Islet of Langerhans (tissue), 1 donor: Measurements from ENCODE around the gene ARHGAP22.
"Not testable (repeated sequence)": the region's sequence is repeated elsewhere in the genome, so short reads cannot be mapped to it uniquely, and the experiment has no call there.

ENCODE experiments used
- FAIRE-seq: peaks from one replicate; lab custom pipeline; 2011; peaks lifted over from hg19 to GRCh38; lab: Jason Lieb, UNC

Gene ARHGAP22, protein sequence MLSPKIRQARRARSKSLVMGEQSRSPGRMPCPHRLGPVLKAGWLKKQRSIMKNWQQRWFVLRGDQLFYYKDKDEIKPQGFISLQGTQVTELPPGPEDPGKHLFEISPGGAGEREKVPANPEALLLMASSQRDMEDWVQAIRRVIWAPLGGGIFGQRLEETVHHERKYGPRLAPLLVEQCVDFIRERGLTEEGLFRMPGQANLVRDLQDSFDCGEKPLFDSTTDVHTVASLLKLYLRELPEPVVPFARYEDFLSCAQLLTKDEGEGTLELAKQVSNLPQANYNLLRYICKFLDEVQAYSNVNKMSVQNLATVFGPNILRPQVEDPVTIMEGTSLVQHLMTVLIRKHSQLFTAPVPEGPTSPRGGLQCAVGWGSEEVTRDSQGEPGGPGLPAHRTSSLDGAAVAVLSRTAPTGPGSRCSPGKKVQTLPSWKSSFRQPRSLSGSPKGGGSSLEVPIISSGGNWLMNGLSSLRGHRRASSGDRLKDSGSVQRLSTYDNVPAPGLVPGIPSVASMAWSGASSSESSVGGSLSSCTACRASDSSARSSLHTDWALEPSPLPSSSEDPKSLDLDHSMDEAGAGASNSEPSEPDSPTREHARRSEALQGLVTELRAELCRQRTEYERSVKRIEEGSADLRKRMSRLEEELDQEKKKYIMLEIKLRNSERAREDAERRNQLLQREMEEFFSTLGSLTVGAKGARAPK

DNA sequence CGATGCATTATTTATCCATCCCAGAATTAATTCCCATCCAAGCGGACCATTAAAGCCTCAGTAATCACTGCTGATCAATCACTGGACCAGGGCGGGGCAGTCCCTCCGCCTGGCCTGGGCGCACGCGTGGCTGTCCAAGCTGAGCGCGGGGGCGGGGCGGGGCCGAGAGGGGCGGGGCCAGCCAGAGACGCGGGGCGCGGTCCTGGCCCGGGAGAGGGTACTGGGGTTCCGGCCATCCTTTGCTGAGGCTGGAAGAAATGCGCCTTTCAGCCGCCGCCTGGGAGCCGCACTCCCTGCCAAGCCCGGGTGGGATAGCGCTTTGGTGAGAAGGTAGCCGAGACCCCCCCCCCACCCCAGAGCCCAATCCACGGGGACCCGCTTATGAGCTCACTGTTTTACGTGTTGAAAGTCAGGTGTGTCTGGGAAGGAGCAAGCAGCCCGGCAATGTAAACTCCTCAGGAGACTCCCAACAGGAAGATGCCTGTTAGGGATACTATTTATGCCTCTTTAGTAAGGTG is at the start of gene ARHGAP22:
Gene ARHGAP22, minus strand, starts transcription at position 83 of the 518 bp plus-strand sequence. CDS start 277 bp downstream, outside the sequence.
- FAIRE-seq, result no peak

DNA sequence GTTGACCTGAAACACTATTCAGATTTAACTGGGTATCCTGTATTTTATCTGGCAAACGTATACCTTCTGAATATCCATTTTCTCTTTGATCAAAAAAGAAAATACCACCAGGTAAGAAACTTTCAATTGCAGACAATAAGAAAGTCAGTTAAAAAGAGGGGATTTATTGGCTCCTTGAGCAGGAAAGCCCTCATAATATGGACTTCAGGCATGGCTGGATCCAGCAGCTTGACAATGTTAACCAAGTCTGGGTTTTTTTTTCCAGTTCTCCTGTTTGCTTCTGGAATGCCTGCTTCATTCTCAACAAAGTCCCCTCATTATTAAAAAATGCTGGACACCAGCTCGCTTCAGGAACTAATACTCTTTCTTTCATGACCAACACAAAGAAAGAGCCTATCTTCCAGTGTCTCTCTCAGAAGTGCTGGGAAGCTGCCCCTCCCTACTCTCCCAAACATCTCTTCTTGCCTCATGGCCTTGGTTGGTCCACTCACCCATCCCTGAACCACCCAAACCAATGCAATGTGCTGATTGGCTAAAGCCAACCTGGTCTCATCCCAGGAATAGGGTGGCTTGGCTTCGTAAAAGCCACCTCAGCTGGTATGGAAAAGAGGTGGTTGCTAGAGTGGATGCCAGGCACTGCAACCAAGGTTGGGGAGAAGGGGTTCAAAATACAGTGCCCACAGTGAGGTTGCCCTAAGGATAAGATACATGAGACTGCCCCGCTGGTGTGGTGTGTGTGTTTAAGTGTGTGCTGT is 49.2 kb upstream of the ARHGAP22 start:
- FAIRE-seq, result no peak

DNA sequence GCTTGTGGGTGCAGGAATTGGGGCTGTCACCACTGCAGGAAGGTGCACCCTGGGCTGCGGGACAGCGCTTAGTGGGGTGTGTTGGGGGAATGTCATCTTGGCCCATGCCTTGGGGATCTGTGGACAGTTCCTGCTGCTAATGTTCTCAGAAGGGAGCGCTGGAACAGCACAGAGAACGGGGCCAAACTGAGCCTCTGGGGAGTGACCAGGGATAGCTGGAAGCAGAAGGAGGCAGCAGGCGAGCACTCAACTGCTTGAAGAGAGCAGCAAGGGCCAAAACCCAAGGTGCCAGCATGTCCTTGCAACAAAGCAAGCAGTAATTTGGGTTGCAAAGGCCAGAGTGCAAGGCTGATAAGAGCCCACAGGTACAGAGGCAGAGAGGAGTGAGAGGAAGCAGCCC is 48.5 kb upstream of the ARHGAP22 start:
- no peak for FAIRE-seq

DNA sequence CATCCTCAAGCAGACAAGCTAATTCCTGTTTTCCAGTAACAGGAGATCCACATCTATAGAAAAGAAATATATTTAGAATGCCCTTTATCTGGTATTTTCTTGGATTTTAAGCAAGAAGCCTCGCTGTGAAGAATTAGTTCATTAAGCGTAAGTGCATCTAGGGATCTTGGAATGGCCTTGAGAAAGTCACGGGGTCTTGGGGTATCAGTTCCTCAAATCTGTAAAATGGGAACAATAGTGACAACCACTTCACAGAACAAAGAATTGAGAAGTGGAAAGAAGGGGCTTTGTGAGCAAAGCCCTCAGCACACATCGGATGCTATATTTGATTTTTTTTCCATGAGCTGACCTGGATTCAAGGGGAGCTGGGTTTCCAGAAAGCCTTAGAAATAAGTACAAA is 47.5 kb upstream of the ARHGAP22 start:
- FAIRE-seq, result no peak

DNA sequence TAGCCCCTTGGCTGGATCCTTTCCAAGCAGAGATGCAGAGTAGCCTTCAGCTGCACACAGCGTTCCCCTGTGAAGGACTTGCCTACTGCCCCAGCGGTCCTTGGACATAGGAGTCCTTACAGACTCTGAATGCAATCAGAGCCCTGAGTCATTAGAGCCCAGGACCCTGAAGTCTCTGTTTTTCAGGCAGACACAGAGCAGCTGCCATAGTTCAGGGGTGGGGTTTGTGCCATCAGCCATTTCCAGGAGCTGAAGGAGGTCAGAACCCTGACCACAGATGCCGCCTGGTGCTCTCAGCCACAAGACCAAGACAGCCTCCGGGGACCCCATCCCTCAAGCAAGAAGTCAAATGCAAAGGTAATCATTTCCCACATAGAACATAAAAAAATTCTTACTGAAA is 47.0 kb upstream of the ARHGAP22 start:
- no peak for FAIRE-seq

DNA sequence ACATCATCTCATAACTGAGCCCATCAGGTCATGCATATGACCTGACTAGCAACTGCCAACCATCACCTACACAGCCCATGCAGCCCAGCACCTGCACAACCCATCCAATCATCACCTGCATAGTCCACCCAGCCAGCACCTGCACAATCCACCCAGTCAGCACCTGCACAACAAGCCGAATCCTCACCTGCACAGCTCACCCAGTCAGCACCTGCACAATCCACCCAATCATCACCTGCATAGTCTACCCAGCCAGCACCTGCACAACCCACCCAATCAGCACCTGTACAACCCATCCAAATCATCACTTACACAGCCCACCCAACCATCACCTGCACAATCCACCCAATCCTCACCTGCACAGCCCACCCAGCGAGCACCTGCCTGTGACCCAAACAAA is 46.4 kb upstream of the ARHGAP22 start:
- no peak for FAIRE-seq

DNA sequence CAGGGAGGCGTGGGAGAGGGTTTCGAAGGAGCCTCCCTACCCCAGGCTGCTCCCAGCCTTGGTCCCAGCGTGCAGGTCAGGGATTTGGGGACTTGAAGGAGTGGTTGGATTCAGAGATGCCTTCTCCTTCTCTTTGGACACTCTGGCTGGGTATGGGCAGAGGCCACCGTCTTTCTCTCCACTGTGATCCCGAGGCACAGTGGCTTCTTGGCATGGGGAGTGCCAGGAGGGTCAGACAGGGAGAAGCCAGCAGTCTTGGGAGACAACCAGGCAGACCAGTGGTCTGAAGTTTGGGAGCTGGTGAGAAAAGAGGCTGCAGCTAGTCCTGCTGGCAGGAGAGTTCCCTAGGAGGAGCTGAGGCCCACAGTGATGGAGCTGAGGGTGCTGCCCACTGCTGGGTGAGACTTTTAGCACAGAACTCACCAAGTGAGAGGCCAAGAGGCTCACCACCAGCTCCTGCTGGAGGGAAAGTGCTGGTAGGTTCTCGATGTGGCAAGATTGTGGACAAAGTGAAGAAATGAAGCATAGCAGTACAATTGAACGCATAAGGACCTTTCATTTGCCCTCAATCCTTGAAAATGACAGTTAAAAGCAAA is 44.6 kb upstream of the ARHGAP22 start:
- FAIRE-seq, result no peak

DNA sequence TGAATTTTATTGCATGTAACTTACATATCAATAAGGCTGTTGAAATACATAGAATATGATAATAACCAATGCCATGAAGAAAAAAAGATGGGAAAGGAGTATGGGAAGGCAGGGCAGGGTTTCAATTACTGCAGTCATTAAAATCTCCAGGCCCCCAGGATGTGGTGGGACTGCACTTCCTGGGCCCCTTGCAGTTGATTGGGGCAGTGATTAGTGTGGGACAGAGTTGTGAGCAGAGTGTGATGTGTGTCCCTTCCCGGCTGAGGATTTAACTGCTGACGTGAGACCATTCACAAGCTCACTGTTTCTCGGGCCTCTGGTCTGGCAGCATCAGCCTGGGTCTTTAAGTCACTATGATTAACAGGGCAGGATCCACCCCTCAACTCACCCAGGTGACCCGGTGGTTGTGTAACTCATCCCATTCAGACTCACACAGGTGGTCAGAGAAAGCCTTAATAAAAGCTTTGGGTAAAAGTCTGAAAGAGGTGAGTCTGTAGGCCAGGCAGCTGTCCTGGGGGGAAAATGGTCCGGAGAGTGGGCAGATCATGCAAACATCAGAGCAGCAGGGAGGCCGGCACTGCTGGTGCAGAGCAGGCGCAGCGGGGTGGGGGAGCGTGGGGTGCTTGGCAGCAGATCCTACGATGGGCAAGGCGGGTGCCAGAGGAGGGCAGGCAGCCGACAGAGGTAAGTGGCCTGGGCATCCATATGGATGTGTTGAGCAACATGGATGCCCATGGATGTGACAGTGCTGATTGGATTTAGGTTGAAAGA is 43.5 kb upstream of the ARHGAP22 start:
- no peak for FAIRE-seq

DNA sequence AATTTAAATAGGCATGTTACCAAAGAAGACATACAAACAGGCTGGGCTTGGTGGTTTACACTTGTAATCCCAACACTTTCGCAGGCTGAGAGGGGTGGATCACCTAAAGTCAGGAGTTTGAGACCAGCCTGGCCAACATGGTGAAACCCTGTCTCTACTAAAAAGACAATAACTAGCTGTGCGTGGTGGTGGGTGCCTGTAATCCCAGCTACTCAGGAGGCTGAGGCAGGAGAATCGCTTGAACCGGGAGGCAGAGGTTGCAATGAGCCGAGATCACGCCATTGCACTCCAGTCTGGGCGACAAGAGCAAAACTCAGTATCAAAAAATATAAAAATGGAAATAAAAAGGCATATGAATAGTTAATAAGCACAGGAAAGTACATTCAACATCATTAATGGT is 42.2 kb upstream of the ARHGAP22 start:
- FAIRE-seq, result not testable (repeated sequence)

DNA sequence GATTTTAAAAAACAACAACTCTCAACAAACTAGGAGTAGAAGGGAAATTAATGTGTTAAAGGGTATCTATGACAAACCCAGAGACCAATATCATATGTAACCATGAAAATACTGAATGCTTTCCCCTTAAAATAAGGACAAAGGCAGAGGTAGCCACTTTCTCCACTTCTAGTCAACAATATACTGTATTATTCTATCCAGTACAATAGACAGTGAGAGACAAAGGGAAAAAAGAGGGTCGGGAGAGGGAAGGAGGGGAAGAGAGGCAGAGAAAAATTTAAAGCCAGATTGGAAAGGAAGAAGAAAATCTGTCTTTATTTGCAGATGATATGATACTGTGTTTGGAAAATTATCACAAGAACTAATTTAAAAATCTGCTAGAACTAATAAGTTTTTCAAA is 40.7 kb upstream of the ARHGAP22 start:
- no peak for FAIRE-seq

DNA sequence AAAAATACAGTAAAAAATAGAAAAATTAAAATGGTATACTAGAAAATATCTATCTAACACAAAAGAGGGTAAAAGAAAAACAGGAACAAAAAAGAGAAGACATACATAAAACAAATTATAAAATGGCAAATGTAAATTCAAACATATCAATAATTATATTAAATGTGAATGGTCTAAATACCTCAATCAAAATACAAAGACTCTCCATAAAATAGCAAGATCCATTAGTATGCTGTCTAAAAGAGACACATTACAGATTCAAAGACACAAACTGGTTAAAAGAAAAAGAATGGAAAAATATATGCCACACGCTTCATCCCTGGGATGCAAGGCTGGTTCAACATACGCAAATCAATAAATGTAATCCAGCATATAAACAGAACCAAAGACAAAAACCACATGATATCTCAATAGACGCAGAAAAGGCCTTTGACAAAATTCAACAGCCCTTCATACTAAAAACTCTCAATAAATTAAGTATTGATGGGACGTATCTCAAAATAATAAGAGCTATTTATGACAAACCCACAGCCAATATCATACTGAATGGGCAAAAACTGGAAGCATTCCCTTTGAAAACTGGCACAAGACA is 36.3 kb upstream of the ARHGAP22 start:
- FAIRE-seq, result not testable (repeated sequence)

DNA sequence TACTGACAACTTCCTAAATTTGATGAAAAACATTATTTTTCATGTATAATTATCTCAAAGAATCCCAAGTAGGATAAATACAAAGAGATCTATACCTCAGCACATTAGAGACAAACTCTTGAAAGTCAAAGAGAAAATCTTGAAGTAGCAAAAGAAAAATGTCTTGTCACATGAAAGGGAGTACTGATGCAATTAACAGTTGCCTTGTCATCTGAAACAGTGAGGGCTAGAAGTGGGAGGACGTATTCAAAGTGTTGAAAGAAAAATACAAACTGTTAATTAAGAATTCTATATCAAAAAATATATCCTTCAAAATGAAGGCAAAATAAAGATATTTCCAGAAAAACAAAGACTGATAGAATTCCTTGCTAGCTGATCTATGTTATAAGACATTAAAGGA is 35.5 kb upstream of the ARHGAP22 start:
- FAIRE-seq, result no peak

DNA sequence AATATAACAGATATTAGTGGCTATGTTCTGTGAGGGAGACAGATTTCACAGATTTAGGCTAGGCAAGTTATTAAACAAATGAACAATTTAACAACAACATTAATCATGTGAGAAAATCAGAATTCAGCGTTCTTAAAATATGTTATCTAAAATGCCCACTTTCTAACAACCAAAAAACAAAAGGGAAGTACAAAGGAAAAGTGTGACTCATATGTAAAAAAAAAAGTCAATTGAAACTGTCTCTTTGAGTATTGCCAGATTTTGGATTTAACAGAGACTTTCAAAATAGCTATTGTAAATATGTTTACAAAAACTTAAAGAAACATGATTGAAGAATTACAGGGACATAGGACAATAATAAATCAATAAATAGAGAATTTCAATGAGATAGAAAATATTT is 34.8 kb upstream of the ARHGAP22 start:
- no peak for FAIRE-seq

DNA sequence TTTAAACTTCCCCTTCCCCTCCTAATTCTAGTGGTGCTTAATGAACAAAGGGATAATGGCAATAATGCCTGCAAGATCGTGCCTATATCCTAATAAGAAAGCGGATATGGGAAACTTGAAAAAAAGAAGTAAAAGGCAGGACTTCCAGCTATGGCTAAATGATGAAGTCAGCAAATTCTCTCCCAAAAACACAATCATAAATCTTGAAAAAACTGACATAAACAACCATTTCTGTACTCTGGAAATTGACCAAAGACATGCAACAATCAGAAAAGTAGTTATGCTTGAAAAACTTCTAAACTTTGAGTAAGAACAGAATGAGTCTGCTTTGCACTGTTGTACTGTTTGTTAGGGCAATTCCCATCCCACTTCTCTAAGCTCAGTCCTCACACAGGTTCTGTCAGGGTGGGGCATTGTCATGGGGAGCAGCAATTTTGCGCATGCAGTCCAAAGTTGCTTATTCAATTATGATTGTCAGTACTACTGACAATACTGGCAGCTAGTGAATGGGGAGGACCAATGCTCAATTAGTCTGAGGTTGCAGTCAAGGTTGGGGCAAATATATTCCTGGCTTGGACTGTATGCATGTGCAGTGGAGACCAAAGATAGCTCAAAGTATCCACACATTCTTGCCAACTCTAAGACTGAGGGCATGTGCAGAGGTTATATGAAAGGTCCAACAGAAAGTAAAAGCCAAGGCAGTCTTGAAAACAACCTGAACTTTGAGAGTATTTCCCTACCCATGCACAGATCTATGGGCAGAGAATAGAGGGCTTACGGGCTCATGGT is 34.1 kb upstream of the ARHGAP22 start:
- FAIRE-seq, result no peak

DNA sequence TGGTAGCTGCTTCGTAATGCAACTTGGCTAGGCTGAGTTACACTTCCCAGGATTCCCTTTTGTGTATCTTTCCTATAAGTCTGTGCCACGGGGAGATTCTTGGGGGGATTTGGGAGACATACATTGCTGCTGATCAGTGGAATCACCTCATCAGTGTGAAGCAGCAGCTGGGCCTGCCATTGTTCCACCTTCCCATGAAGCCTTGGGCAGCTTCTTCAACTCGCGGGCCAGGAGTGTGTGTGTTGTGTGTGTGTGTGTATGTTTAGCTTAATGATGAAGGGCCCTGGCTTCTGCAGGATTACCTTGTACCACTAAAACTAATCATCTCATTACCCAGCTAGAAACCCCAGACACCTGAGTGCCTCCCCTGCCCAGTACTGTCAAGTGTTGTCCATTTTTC is 33.3 kb upstream of the ARHGAP22 start:
- FAIRE-seq, result no peak

DNA sequence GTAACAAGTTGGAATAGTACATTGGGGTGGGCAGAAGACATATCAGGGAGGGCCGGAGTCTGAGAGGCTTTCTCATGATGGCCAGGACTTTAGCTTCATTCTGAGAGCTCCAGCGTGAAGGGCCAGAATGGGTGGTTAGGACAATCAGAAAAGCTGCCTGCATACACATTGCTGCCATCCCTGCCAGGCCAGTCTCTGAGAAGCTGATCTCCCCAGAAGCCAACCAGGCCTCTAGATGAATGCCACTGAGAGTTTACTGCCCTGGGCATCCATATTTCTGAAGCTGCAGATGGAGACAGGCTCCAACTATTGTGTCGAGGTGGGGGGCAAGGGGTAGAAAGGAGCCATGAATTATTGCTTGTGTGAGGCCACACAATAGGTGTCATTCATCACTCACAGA is 32.0 kb upstream of the ARHGAP22 start:
- FAIRE-seq, result no peak

DNA sequence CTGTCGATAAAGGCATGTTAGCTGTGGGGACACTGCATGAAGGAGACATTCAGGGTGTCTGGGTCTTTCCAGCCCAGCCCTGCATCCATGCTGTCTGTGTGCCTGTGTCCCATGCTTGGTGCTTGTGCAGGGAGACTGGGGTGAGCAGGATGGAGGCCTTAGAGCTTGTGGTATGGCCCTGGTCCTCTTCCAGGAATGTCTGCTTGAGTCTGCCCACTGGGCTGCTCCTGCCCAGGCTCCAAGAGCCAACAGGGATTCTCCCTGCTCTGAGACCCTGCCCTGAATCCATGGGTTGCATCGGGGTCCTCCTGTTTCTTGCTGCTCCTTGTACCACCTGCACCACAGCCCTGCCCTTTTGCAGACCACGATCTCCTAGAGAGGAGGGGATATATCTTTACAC is 31.4 kb upstream of the ARHGAP22 start:
- no peak for FAIRE-seq

DNA sequence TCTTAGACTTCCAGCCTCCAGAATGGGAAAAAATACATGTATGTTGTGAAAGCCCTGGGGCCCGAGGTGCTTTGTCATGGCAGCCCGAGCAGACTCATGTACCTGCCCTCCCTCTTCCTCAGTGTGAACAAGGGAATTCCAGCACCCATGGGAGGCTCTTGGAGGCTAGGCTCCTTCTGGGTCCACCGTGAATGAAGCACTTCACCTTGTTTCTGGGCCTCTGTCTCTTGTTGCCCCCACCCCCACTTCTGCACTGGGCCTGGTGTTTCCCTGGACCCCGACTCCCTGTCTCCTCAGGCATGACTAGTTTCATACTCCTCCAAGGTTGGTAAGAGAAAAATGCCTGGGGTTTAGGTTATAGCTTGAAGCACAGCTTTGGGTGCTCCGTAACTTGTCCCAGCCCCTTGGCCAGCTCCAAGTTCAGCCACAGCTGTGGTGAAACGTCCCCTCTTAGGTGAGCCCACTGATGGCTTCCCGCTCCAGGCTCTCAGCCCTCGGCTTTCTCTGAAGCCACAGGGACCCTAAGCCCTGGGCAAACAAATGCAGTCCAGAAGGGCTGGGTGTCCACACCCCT is 30.2 kb upstream of the ARHGAP22 start:
- no peak for FAIRE-seq

DNA sequence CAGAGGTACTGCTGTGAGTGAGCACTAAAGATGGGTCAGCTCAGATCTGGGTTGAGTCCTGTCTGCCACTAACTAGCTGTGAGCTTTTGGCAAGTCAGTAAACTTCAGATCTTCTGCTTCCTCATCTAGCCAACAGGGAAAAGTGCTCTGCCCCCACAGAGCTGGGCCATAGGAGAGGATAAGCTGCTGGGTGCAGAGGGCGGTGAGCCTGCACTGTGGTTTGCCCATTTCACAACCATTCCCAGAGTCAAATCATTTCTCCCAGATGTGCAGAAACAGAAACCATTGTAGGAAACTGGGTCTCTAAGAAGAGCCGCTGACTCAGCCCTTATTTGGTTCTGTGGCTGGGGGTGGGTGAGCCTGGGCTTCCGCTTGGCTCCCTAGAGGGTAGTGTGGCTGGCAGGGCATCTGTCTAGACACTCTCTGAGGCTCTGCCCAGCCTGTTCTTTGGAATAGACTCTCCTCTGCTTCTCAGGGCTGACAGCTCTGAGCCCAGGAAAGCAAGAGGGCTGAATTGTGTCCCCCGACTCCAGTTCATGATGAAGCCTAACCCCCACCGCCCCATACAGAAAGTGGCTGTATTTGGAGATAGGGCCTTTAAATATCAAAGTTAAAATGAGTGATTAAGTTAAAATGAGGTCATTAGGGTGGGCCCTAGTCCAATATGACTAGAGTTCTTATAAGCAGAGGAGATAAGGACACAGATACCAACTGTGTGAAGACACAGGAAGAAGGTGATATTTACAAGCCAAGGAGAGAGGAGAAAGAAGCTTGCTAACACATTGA is 29.5 kb upstream of the ARHGAP22 start:
- no peak for FAIRE-seq
